ENCODE measurements around the gene HDLBP.
"Not testable (repeated sequence)": the region's sequence is repeated elsewhere in the genome, so short reads cannot be mapped to it uniquely, and the experiment has no call there.

The HDLBP gene

DNA sequence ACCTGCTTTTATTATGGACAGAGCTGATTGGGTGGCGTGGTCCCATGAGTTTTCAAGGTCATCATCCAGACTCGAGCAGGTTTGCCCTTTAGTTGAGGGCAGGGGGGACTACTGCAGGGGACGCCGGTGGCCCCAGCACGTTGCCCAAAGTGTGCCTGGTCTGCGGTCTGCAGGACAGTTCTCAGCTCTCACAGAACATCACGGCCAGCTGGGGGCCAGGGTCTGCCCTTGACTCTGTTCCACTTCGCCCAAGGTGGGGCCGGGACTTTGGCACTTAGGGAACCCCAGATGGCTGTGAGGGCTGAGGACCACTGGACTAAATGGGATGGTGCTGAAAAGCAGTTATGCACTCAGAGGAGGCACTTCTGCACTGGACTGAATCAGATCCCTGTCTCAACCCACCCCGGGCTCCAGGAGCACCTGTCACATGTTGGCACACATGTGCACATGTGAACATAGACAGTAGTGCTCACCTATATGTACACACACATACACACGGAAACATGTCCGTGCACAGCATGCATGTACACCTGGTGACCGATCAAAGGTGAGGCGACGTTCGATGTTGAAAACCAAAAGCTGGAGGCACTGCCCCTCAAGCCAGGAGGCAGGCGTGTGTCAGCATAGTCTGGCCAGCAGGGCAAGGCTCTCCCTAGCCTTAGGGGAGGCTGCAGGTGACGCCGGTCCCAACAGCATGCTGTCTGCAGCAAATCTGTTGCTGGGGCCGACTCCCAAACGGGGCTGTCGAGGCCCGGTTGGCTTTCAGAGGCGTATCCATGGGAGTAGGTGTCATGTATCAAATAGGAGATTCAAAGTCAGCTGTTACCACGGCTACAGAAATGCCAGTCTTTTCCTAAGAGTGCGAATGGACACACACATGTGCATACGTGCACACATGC, 116.8 kb downstream of the HDLBP start:
- no peak for DNase-seq (ENCODE audit: extremely low read depth in 1 of 2, low read depth in 1 of 2)

DNA sequence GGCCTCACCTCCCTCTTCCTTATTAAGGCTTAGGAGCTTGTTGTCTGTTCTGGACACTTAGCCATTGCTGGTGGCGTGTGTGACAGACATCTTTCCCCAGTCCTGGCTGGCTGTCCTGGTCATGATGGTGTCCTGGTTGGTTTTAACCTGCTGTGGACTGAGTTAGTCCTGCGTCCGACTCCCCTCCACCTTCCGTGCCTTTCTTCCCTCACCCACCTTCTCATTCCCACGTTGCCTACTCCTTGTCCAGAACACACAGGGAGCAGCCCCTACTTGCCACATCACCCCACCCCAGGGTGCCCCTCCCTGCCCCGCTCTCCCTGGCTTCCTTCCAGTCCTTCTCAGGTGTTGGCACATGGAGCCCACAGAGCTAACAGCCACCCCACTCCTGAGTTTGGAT, 117.5 kb downstream of the HDLBP start:
- DNase-seq (ENCODE audit: extremely low read depth in 1 of 2, low read depth in 1 of 2) = no peak

- DNase-seq (ENCODE audit: extremely low read depth in 1 of 2, low read depth in 1 of 2) = not testable (repeated sequence)
These were observed 118.2 kb downstream of the HDLBP start for GRCh38 chr2:241197246-241197645.

DNA sequence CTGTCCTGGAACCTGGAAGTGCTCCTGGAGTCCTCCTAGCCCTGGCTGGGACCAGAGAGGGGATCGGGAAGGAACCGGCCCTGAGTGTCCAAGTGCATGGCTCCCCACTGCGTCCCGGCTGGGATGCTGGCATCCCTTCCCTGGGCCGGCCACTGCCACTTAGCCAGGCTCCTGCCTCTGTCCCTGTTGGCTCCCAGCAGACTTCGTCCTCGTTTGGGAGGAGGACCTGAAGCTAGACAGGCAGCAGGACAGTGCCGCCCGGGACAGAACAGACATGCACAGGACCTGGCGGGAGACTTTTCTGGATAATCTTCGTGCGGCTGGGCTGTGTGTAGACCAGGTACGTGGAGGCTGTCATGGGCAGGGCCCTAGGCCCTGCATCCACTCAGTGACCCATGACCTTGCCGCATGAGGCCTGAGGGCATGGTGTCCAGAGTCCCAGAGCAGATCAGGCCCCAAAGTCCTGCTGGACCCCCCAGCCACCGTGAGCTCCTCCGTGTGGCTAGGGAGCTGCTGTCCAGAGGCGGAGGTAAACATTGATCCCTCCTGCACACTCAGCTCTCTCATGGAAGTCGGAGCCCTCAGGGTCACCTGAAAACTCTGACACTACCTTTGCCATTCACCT, 119.9 kb downstream of the HDLBP start:
- no peak for DNase-seq (ENCODE audit: extremely low read depth in 1 of 2, low read depth in 1 of 2)

GRCh38 chr2:241194811-241195210, 120.7 kb downstream of the HDLBP start:
- DNase-seq (ENCODE audit: extremely low read depth in 1 of 2, low read depth in 1 of 2) = no peak

DNA sequence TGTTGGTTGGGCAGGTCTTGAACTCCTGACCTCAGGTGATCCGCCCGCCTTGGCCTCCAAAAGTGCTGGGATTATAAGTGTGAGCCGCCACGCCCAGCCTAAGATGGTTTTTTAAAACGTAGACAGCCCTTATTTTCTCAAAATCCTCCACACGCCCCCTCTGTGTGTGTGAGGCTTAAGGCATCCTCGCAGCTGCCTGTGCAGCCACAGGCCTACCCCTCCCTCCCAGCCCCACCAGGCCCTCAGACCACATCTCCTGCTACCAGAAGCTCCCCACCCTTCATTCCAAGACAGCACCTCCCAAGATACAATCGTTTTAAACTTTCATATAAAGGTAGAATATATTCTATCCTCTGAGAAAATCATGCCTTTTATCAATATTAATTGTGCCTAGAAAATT, 122.2 kb downstream of the HDLBP start:
- DNase-seq (ENCODE audit: extremely low read depth in 1 of 2, low read depth in 1 of 2) = no peak

DNA sequence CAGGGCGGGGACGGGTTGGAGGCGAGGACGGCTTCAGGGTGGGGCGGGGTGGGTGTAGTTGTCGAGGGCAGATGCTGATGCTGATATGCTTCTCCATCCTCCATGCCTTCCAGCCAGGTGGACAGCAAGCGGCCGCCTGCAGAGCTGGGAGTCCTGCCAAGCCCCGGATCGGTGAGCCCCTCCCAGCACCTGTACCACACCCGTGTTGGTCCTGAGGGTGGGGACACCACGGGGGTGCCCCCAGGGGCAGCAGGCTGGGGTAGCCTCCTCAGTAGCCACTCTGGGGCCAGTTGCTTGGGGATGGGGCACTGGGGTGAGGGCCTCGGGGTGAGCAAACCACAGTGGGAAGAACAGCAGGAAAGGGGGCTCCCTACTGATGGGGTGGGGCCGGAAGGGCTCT, 124.4 kb downstream of the HDLBP start:
- DNase-seq (ENCODE audit: extremely low read depth in 1 of 2, low read depth in 1 of 2) = no peak

- DNase-seq (ENCODE audit: extremely low read depth in 1 of 2, low read depth in 1 of 2) = no peak
These were observed 125.0 kb downstream of the HDLBP start for GRCh38 chr2:241190291-241190981.

GRCh38 chr2:241189856-241190201, 125.6 kb downstream of the HDLBP start:
- DNase-seq (ENCODE audit: extremely low read depth in 1 of 2, low read depth in 1 of 2) = no peak

DNA sequence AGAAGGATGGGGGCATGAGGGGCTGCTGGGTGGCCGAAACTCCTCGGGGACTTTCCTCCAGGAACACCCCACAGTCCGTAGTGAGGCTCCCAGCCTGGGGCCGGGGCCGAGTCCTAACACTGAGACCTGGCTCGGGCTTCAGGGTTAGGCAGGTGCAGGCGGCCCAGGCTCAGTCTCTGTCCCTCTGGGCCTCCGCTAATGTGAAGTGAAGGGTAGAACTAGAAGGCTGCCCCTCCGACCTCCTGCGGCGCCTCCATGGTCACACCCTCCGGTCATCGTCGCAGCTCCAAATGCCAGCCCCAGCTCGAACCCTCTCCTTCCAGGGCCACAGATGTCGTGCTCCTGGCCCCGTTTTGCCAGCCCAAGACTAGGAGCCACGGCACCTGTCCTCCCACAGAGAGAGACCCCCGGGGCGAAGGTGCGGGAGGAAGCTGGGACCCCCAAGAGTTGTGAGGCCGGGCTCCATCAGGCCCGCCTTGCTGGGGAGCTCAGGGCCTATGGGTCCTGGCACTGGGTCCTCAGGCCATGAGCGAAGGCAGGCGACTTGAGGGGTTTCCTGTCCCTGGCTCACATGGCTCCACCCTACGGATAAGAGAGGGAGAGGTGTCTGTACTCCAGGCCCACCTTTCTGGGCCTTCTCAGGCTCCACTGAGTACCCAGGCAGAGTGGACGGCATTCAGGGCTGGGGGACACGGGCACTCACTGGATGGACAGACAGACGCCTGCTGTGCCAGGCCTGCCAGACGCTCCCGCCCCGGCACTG, 126.2 kb downstream of the HDLBP start:
- DNase-seq (ENCODE audit: extremely low read depth in 1 of 2, low read depth in 1 of 2) = no peak

DNA sequence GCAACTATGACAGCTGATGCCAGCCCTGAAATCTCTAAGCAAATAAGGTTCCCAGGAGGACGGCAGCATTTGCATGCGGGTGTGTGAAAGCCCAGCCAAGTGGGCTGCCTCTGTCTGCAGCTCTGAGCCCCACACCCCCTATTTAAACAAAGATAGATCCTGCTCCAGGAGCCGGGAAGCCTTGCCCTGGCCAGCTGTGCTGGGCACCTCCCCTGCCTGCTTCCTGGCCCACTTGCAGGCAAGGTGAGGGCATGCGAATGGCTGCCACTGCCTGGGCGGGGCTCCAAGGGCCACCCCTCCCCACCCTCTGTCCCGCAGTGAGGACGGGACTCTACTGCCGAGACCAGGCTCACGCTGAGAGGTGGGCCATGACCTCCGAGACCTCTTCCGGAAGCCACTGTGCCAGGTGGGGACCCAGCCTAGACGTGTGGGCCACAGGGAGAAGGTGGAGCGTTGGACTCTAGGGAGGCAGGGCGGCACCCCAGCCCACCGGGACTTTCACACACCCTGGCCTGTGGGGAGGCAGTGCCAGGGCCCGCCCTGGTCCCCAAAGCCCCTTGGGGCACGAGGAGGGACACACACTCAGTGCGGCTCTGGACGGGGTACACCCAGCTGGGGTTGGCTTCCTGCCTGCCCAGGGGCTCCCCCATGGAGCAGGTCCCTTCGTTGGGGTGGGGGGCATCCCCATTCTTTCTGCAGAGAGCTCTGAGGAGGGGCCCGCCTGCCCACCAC, 126.9 kb downstream of the HDLBP start, which contains the start of gene ANO7:
Gene ANO7 (plus strand): TSS at position 317 of the 732 bp plus-strand sequence. CDS start 1,387 bp downstream, outside the sequence.
- DNase-seq (ENCODE audit: extremely low read depth in 1 of 2, low read depth in 1 of 2) = no peak

DNA sequence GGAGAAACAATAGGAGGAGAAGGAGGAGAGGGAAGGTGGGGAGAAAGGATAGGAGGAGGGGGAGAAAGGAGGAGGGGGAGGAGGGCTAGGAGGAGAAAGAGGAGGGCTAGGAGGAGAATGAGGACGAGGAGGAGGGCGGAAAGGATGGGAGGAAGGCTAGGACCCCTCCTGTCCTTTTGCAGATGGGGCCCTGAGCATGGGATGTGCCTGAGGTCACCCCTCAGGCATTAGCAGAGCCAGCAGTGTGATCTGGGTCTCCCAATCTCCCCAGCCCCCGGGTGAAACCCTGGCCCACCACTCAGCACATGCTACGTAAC, 127.6 kb downstream of the HDLBP start:
- no peak for DNase-seq (ENCODE audit: extremely low read depth in 1 of 2, low read depth in 1 of 2)

DNA sequence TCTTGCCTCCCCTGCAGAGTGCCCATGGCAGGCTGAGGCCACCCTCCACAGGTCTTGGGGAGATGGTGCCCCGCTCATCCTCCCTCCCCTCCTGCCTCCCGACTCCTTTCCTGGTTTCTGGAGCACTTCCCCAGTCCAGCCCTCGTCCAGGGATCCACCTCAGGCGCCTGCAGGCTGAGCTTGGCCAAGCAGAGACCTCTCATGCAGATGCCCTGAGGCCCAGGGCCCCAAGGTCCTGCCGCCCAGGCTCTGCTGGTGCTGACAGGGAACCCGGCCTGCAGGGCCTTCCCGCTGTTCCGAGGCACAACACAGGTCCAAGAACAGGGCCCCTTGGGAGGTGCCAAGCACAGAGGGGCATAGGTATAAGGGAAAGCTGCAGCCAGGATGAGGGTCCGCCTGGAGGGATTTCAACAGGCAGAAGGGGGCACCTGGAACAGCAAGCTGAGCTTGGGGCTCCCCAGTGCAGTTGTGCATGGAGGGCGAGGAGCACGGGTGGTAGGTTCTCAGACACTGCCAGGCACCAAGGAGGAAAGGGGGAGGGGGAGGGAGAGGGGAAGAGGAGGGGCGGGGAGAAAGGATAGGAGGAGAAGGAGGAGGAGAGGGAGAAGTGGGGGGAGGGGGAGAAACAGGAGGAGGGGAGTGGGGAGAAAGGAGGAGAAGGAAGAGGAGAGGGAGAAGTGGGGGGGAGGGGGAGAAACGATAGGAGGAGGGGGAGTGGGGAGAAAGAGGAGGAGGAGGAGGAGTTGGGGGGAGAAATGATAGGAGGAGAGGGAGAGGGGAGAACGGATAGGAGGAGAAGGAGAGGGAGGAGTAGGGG, 128.2 kb downstream of the HDLBP start:
- DNase-seq (ENCODE audit: extremely low read depth in 1 of 2, low read depth in 1 of 2) = no peak

- DNase-seq (ENCODE audit: extremely low read depth in 1 of 2, low read depth in 1 of 2) = no peak
These were observed 129.5 kb downstream of the HDLBP start for GRCh38 chr2:241185961-241186360.

- DNase-seq (ENCODE audit: extremely low read depth in 1 of 2, low read depth in 1 of 2) = no peak
These were observed 130.6 kb downstream of the HDLBP start for GRCh38 chr2:241184901-241185300.

DNA sequence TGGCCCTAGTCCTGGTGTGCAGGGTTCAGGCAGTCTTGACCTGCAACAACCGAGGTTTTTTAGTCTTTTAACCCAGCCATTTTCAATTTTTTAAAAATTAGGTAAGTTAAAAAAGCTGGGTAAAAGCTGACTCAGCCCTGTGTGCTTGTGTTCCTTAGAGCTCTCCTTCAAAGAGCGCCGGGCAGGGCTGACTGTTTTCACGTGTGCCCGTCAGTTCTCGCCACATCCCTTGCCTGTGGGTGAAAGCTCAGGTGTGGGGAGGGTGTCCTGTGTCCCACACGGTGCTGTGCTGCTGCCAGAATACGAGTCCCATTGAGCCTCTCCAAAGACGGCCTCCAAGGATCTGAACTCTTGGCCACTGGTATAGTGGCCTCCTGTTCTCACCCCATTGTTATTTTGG, 132.3 kb downstream of the HDLBP start:
- no peak for DNase-seq (ENCODE audit: extremely low read depth in 1 of 2, low read depth in 1 of 2)

DNA sequence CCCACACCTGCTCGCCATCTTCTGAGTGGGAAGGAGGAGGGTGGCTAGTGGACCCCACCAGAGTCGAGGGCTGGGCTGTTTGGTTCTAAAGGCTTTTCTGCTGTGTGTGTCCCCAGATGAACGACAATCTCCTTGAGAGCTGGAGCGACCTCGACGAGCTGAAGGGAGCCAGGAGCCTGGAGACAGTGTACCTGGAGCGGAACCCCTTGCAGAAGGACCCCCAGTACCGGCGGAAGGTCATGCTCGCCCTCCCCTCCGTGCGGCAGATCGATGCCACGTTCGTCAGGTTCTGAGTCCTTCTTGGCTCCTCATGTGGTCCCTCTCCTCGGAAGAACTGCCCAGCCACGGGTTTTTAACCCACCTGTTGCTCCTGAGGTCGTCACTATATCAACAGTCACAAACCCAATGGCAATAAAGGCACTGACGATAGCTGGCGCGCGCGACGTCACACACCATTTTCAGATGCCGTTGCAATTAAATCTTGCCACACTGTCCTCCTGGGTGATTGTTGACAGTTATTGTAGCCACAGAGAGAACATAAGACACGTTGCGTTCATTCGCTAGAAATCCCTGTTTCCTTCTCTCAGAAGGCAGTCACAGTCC, 132.8 kb downstream of the HDLBP start:
- no peak for DNase-seq (ENCODE audit: extremely low read depth in 1 of 2, low read depth in 1 of 2)

- DNase-seq (ENCODE audit: extremely low read depth in 1 of 2, low read depth in 1 of 2) = no peak
These were observed 133.3 kb downstream of the HDLBP start for GRCh38 chr2:241182126-241182525.

DNA sequence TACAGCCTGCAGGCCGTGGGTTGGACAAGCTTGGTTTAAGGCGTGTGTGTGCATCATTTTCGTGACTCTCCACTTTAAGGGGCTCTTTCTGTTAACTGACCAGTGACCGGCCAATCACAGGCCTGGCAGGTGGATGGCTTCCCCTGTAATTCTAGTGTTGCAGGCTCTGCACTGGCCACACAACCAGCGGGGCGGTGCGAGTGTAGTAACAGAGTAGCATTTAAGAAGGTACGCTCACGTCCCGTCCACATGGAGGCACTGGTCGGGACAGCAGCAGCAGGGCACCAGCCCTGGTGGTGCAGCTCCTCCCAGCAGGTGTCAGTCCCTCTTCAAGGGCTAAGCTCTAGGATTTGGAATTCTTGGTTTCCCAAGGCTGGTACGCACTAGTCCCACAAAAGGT, 135.0 kb downstream of the HDLBP start:
- DNase-seq (ENCODE audit: extremely low read depth in 1 of 2, low read depth in 1 of 2) = no peak

Measured in stimulated activated CD8-positive, alpha-beta memory T cell treated with anti-CD3 and anti-CD28 coated beads, Interleukin-7, amount 100 ng/mL, for 48 hours (primary cell).